Heart right ventricle (tissue), 16 donors: ENCODE data around the gene RND2. TPM values are rescaled to one million over a fixed set of nuclear protein-coding genes. Genes with fewer than 3 reads are reported as not detected.

Source experiments
- ATAC-seq, 8 donors: fragments of 200-7000 bp; cut with Tn5 transposase; one replicate each; pipeline ENCODE4 v1.9.1; 2020; ENCODE audit warnings: mild to moderate bottlenecking in 8 of 8, moderate library complexity in 8 of 8, moderate number of reproducible peaks in 1 of 8
- DNase-seq, 2 donors: peaks; one replicate each; pipeline ENCODE4 v3.0.0-alpha.2; 2020
- H3K27ac ChIP-seq, 10 donors: fragments of 200-600 bp; sonication (generic) in 2 of 10; one replicate each; pipeline versions ENCODE4 v1.5.0 to v1.8.0; 2020 to 2022; ENCODE audit warnings: mild to moderate bottlenecking in 3 of 10
- H3K27me3 ChIP-seq, 7 donors: fragments of 200-600 bp; one replicate each; pipeline ENCODE4 v1.8.0; 2021 to 2022; ENCODE audit warnings: mild to moderate bottlenecking in 2 of 7
- H3K36me3 ChIP-seq, 9 donors: fragments of 200-600 bp; sonication (generic) in 1 of 9; one replicate each; pipeline versions ENCODE4 v1.5.0 to v1.8.0; 2020 to 2022; ENCODE audit warnings: mild to moderate bottlenecking in 2 of 9
- H3K4me1 ChIP-seq, 9 donors: fragments of 200-600 bp; sonication (generic) in 1 of 9; one replicate each; pipeline versions ENCODE4 v1.5.0 to v1.8.0; 2020 to 2022; ENCODE audit warnings: mild to moderate bottlenecking in 4 of 9
- H3K4me3 ChIP-seq, 10 donors: fragments of 200-600 bp; sonication (generic) in 2 of 10; one replicate each; pipeline versions ENCODE4 v1.5.0 to v1.8.0; 2020 to 2022; ENCODE audit warnings: mild to moderate bottlenecking in 7 of 10, moderate library complexity in 2 of 10
- H3K9me3 ChIP-seq, 11 donors: fragments of 200-600 bp in 10 of 11; sonication (generic) in 2 of 11; one replicate each; pipeline versions ENCODE4 v1.5.0 to v1.8.0; 2013 to 2022; ENCODE audit warnings: mild to moderate bottlenecking in 2 of 11, control low read depth in 1 of 11, moderate library complexity in 1 of 11
- WGBS, 2 donors: extraction: QIAGEN DNeasy Blood & Tissue Kit; methylation state at CpG; one replicate each; pipeline ENCODE4 v1.1.7; 2013; ENCODE audit warnings: inconsistent platforms in 1 of 2; 5-methylcytosine and 5-hydroxymethylcytosine counted together
- intact Hi-C, 10 donors: fragments of 100-400 bp; cut with DNase I; formaldehyde crosslinking; loops; one replicate each; pipeline versions ENCODE4 v1.11.1 to v1.14.2; 2022
- polyA plus RNA-seq, 2 donors: library from polyadenylated mRNA; stranded (reverse); fragments of 200-250 nt; gene quantifications; one replicate each; pipeline ENCODE4 v1.2.3, GENCODE V29; 2013
- total RNA-seq, 10 donors: library from RNA; stranded (reverse); fragmentation: NEBNext Ultra II Directional in 3 of 10; extraction: Animal tissue kit (Norgen Biotek cat#: 25700) in 3 of 10; gene quantifications; one replicate each; pipeline versions ENCODE4 v1.2.1 to v1.2.4, GENCODE V29; 2021 to 2023
- TF ChIP-seq, protein P1 (sequence below), 9 donors: fragments of 200-600 bp; sonication (generic) in 2 of 9; IDR thresholded peaks; one replicate each; pipeline versions ENCODE4 v1.5.0 to v1.8.0; 2021 to 2022; ENCODE audit warnings: antibody characterized with exemption in 9 of 9, mild to moderate bottlenecking in 5 of 9, moderate library complexity in 1 of 9
- donor health status: Arrhythmogenic right ventricular cardiomyopathy.
- donor health status: ischemic (EF 13 %, LVEDD 7.1; RV severe dilation, severe dysfunction).
- donor health status: healthy with polysubstance abuse.
- donor health status: DM: no; HTN: yes; CAD: no.
- donor health status: DM: no; HTN: no; CAD: no.
- donor health status: ischemic (EF 25% LVEDD 6.9; RV normal size, moderate dysfunction).
- donor health status: ischemic (EF 25% LVEDD 5.7; RV mildly dilated, moderate dysfunction).
- donor health status: healthy.
- donor health status: DM: yes; HTN: yes; CAD: no.
- donor health status: Ischemic cardiomyopathy.
- donor health status: ischemic (EF 35%, LVEDD 5.7; RV mildly dilated, moderate dysfunction).
- donor health status: nonischemic (EF 11% LVEDD 7.7; RV severe dilation, severe dysfunction).
- donor health status: DM: yes; HTN: yes; CAD: no.
- donor health status: PGD.
- donor health status: ischemic (EF 29% LVEDD 5.4; RV normal size, mild dysfunction).
- donor health status: nonischemic (EF 23%, LVEDD 6.1; RV moderate dilation, normal function).

Gene RND2
- total and polyA plus RNA-seq, 12 donors, result 0.14 to 2.3 (median 0.51) TPM

DNA sequence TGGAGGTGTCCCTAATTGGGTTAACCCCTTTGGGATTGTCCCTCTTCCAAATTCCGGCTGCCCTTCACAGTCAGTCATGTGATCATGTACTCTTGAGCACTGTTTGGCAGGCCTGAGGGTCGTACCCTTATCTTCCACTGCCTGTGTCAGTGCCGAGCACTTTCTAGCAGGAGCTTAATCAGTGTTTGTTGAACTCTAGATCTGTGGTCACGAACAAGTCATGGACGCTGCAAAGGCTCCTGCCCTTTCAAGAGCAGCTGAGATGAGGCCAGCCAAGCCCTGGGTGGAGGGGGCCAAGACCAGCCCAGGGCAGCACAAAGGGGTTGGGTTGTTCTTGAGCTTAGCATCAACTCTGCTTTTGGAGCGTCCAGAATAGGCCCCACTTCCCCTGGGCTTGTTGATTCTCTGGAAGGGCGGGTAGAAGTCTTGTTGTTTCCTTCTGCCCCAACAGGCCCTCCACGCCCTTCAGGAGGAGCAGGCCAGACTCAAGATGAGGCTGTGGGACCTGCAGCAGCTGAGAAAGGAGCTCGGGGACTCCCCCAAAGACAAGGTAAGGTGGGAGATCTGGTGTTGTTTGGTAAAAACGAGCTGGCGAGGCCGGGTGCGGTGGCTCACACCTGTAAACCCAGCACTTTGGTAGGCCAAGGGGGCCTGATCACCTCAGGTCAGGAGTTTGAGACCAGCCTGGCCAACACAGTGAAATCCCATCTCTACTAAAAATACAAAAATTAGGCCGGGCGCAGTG lies 13.1 kb upstream of the RND2 start:
- ATAC-seq (peak in 2 of 8 donors; percentile 21 to 45), DNase-seq (no peak)
- H3K9me3 ChIP-seq, result no peaks in the 10 kb centered on the region
- H3K27ac ChIP-seq, result peak overlapping the region in 7 of 10 donors; percentile 38 to 59 (median 47)
- intact Hi-C loops, result no loop called here
- TF ChIP-seq, protein P1, sequence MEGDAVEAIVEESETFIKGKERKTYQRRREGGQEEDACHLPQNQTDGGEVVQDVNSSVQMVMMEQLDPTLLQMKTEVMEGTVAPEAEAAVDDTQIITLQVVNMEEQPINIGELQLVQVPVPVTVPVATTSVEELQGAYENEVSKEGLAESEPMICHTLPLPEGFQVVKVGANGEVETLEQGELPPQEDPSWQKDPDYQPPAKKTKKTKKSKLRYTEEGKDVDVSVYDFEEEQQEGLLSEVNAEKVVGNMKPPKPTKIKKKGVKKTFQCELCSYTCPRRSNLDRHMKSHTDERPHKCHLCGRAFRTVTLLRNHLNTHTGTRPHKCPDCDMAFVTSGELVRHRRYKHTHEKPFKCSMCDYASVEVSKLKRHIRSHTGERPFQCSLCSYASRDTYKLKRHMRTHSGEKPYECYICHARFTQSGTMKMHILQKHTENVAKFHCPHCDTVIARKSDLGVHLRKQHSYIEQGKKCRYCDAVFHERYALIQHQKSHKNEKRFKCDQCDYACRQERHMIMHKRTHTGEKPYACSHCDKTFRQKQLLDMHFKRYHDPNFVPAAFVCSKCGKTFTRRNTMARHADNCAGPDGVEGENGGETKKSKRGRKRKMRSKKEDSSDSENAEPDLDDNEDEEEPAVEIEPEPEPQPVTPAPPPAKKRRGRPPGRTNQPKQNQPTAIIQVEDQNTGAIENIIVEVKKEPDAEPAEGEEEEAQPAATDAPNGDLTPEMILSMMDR (IDR thresholded peaks at IDR 0.05), result no peak
- H3K36me3 ChIP-seq, result peaks cover 0 to 64% (median 4%) of the 10 kb centered on the region in 9 donors
- 71% methylated on average over 15 of the region's 15 CpGs for WGBS, 2 donors
- H3K27me3 ChIP-seq, result no peaks in the 10 kb centered on the region
- H3K4me3 ChIP-seq, result no peak overlapping the region
- peaks cover 22 to 97% (median 80%) of the 10 kb centered on the region in 9 donors for H3K4me1 ChIP-seq

- H3K9me3 ChIP-seq, result no peaks in the 10 kb centered on the region
- DNase-seq, result no peak
- H3K36me3 ChIP-seq, result peaks cover 0 to 78% (median 4%) of the 10 kb centered on the region in 9 donors
- peaks cover 22 to 91% (median 72%) of the 10 kb centered on the region in 9 donors for H3K4me1 ChIP-seq
- 80 to 85% methylated on average over 8 of the region's 8 CpGs for WGBS, 2 donors
- intact Hi-C loops, result no loop called here
- H3K27ac ChIP-seq, result peak overlapping the region in 6 of 10 donors; percentile 5 to 82 (median 60)
- TF ChIP-seq, protein P1 (IDR thresholded peaks at IDR 0.05), result no peak
- ATAC-seq, result peak in 1 of 8 donors; percentile 12
- H3K27me3 ChIP-seq, result no peaks in the 10 kb centered on the region
- no peak overlapping the region for H3K4me3 ChIP-seq
Observed at GRCh38 chr17:43013296-43013695, 11.7 kb upstream of the RND2 start.

DNA sequence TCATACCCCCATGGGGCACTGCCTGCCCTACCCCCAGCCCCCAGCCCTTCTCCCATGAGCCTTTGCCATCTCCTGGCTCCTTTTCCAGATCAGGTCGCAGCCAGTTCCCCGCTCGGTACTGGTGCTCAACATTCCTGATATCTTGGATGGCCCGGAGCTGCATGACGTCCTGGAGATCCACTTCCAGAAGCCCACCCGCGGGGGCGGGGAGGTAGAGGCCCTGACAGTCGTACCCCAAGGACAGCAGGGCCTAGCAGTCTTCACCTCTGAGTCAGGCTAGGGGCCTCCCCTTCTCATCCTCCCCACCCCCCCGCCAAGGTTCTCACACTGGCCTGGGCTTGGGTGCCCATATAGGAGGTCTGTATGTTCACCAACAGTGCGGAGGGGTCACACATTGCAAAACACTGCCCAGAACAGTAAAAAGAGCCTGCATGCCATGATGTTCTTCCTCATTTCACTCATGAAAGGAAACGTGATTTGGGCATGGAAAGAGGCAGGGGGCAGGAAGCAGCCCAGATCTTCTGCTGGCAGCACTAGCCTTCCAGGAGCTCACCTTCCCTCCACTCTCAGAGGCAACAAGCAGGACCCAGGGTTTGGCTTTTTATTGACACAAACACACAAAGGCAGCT lies 10.9 kb upstream of the RND2 start:
- intact Hi-C loops, result no loop called here
- Histone ChIP-seq H3K36me3 (peaks cover 0 to 79% (median 4%) of the 10 kb centered on the region in 9 donors), H3K27me3 (no peaks in the 10 kb centered on the region), H3K4me1 (peaks cover 22 to 91% (median 72%) of the 10 kb centered on the region in 9 donors), H3K4me3 (no peak overlapping the region), H3K27ac (peak overlapping the region in 9 of 10 donors; percentile 41 to 85 (median 79)), H3K9me3 (no peaks in the 10 kb centered on the region)
- DNase-seq (peak in 1 of 2 donors; percentile 32), ATAC-seq (peak in 4 of 8 donors; percentile 10 to 43 (median 18))
- WGBS, 2 donors, result 50 to 54% methylated on average over 12 of the region's 12 CpGs
- TF ChIP-seq, protein P1 (IDR thresholded peaks at IDR 0.05), result no peak

DNA sequence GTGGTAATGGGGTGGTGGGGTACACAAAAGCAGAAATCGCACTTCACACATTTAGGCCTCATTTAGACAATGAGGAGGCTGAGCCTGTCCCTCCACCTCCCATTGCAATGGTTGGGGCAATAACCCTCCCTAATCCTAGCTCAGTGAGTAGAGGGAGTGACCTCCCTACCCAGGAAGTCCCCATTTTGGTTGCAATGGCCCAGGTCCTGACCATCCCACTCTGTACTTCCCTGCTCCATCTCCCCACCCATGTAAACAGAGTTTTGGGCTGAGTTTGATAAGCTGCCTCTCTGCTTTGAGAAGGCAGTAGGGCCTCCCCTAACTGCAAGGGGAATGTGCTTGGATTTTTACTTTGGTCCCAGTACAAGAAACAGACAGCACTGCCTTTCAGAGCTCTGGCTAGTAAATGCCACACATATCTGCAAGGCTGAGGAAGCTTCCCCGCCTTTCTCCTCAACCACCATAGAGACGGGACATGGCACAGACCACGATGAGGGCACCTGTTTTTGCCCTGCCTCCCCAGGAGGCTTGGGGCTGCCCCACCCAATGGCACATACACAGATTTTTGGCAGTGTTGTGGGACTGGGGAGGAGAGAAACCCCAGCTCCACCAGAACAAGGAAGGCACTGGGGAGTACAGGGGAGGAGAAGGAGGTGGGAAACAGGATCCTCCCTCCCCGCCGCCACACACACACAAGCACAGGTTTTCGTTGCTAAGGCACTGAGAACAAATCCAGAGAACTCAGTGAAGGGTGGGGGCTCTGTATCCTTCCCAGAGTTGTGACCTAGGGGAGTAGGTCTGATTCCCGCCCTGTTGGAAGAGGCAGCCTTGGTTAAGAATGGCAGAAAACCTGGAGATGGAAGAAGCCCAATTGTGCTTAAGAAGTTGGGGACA lies 10.1 kb upstream of the RND2 start:
- no peaks in the 10 kb centered on the region for H3K27me3 ChIP-seq
- H3K36me3 ChIP-seq, result peaks cover 0 to 79% (median 4%) of the 10 kb centered on the region in 9 donors
- TF ChIP-seq, protein P1 (IDR thresholded peaks at IDR 0.05), result no peak
- H3K4me3 ChIP-seq, result no peak overlapping the region
- peaks cover 22 to 92% (median 80%) of the 10 kb centered on the region in 9 donors for H3K4me1 ChIP-seq
- DNase-seq, result no peak
- 63 to 73% methylated on average over 8 of the region's 8 CpGs for WGBS, 2 donors
- peak in 7 of 8 donors; percentile 4 to 38 (median 34) for ATAC-seq
- peak overlapping the region; percentile 21 to 85 (median 77) for H3K27ac ChIP-seq
- intact Hi-C loops, result no loop called here
- no peaks in the 10 kb centered on the region for H3K9me3 ChIP-seq
